ENCODE results near the gene SSH2.
A peak's percentile ranks its signal among the peaks of the same experiment; 100 is the strongest.

The SSH2 gene

GRCh38 chr17:29611351-29612093 lies 318.5 kb downstream of the SSH2 start:
- DNase-seq (no peak), ATAC-seq (no peak)

GRCh38 chr17:29610395-29610794 lies 319.6 kb downstream of the SSH2 start:
- no peak for DNase-seq
- no peak for ATAC-seq

- DNase-seq (no peak), ATAC-seq (no peak)
These were observed 321.0 kb downstream of the SSH2 start for GRCh38 chr17:29608986-29609385.

GRCh38 chr17:29607557-29608195 lies 322.4 kb downstream of the SSH2 start:
- DNase-seq (no peak), ATAC-seq (no peak)

GRCh38 chr17:29603109-29603674 lies 326.8 kb downstream of the SSH2 start:
- DNase-seq: no peak
- no peak for ATAC-seq

GRCh38 chr17:29597361-29598172 lies 332.5 kb downstream of the SSH2 start:
- ATAC-seq (no peak), DNase-seq (no peak)

- no peak for DNase-seq
- ATAC-seq: no peak
These were observed 333.2 kb downstream of the SSH2 start for GRCh38 chr17:29596811-29597210.

- ATAC-seq (no peak), DNase-seq (no peak)
These were observed 333.9 kb downstream of the SSH2 start for GRCh38 chr17:29595943-29596774.

- ATAC-seq: no peak
- no peak for DNase-seq
These were observed 334.7 kb downstream of the SSH2 start for GRCh38 chr17:29595107-29595942.

- DNase-seq: no peak
- no peak for ATAC-seq
These were observed 335.4 kb downstream of the SSH2 start for GRCh38 chr17:29594519-29595090.

GRCh38 chr17:29593591-29594518 lies 336.2 kb downstream of the SSH2 start:
- DNase-seq: peak; percentile 54

GRCh38 chr17:29592850-29593551 lies 337.0 kb downstream of the SSH2 start, which contains the start of gene ANKRD13B:
ANKRD13B (plus strand) TSS chr17:29593132; CDS start chr17:29593622, 490 bp downstream.
- no peak for ATAC-seq
- DNase-seq: peak; percentile 70

More at GRCh38 chr17:29593591-29594518, 336.2 kb downstream of the SSH2 start:
- no peak for ATAC-seq

GRCh38 chr17:29591737-29592608 lies 338.1 kb downstream of the SSH2 start:
- ATAC-seq: peak; percentile 48
- peak; percentile 95 for DNase-seq

GRCh38 chr17:29591146-29591736 lies 338.8 kb downstream of the SSH2 start:
- DNase-seq (peak; percentile 63), ATAC-seq (no peak)

- DNase-seq (peak; percentile 51), ATAC-seq (no peak)
These were observed 339.4 kb downstream of the SSH2 start for GRCh38 chr17:29590411-29591145.
